HG03135 (cell line): ENCODE results near the gene ATP10A.
"Not testable (repeated sequence)": the region's sequence is repeated elsewhere in the genome, so short reads cannot be mapped to it uniquely, and the experiment has no call there.

Experiments used
- ATAC-seq: cut with Tn5 transposase; IDR thresholded peaks from one replicate; pipeline ENCODE4 v1.9.1; 2021; ENCODE audit warnings: mild to moderate bottlenecking, moderate library complexity; ENCODE audit not compliant: unreplicated experiment

ATP10A gene

DNA sequence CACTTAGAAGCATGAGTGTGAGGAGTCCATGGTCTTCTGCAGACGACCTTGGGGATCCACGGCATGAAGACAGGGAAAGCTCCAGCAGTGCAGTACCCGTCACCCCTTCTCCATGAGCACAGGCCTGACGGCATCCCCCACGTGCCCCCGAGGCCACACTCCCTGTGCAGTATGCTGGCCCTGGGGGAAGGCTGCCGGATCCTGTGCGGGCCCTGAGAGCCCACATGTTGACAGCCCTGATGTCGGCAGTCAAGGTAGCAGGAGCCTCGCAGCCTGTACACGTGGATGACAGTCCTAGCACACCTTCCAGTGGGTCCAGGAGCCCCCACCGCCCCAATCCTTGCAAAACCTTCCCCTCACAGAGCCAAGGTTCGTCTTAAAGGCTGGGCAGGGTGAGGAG is 195.3 kb downstream of the ATP10A start:
- no peak for ATAC-seq

DNA sequence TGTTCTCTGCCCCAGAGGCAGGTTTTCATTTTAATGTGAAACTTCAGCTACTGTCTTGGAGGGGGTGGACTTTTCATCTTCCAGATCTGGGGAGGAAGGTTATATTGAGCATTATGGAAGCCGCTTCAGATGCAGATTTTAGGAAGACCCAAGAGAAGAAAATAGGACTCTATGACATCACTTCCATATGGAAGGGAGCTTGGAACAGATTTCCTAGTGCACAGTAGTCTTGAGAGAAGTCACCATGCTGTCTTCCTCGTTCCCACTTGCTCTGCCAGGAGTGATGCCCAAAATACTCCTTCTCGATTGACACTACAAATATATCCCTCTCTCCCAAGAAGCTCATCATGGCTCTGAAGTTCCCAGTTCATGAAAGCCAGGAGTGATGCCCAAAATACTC is 197.2 kb downstream of the ATP10A start:
- no peak for ATAC-seq

DNA sequence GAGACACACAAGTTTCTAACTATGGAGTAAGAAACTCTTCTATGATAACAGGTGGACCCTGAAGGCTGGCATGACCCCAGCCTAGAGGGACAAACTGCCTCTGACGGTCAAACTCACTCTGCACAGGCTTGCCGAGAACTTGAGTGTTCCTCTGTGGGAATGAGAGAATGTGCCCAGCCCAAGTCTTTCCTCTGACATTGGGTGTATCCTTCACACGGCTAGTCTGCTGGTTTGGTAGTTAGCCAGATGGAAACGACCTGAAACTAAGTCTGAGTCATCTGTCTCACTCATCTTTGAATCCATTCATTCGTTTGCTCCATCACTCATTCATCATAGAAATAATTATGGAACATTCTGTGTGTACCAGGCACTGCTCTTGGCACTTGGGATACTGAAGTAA is 198.4 kb downstream of the ATP10A start:
- ATAC-seq: no peak

GRCh38 chr15:25663515-25663914 is 199.6 kb downstream of the ATP10A start:
- ATAC-seq: no peak

DNA sequence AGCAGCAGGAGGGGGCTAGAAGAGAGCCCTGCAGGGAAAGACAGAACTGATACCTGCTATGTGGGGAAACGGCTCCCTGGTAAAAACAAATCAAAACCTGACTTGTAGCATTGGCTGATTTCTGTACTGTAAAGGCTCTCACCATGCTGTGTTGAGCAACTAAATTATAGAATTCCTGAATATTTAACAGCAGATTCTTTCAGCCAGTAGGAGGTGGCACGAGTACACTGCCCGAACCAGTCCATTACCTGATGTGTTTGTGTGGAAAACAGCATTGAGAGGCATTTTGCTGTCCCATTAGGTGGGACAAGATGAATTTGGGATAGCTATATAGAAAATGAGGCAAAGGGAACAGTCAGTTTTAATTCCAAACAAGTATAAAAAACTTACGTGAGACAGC is 201.2 kb downstream of the ATP10A start:
- ATAC-seq: no peak

DNA sequence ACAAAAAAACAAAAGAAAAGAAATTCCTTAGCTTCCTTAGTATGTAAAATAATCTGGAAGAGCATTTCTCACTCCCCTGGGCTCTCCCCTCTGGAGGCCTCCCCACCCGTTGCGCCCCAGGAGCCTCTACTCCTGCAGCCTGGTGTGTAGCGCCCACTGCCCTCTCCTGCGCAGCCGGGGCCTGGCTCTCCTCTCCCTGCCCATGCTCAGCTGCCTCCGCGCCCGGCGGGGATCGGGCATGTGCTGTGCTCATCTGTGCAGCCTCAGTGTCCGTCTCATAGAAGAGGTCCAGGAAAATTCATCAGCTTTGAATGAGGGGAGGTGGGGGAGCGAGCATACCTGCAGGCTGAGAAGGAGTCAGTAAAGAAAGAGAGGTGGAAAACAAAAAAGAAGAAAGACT is 203.9 kb downstream of the ATP10A start:
- ATAC-seq: no peak

- no peak for ATAC-seq
Observed at GRCh38 chr15:25658560-25658959, 204.6 kb downstream of the ATP10A start.

DNA sequence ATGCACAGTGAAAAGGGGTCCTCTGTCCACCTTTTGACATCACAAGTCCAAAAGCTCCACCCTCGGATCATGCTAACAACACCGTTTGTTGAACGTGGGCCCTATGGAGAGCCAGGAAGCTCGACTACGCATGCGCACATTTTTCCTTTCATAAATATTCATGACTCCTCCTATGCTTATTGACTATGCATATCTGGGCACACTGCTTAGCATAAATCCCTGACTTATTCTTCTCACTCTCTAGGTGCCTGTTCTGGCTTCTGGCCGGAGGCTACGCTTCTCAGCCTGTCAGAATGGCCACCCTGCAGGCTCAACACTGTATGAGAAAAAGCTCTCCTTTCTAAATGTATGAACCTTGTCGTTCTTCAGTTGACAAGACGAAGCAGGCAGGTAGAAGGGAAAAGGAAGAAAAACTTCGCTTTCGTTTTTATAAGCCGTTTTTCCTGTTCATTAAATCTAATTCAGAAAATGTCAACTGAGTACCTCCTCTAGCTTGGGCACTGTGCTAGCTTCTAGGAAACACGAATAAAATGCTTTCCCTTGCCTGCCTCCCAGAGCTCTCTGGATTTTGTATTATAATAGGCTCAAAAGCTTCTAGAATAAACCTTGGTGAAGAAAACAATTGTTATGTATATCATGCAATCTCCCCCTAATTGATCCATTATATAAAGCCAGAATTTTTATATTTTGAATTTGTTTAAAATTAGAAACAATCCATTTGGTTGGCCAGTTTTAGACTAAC is 207.7 kb downstream of the ATP10A start:
- ATAC-seq: no peak

- ATAC-seq: no peak
Observed at GRCh38 chr15:25653371-25653770, 209.8 kb downstream of the ATP10A start.

DNA sequence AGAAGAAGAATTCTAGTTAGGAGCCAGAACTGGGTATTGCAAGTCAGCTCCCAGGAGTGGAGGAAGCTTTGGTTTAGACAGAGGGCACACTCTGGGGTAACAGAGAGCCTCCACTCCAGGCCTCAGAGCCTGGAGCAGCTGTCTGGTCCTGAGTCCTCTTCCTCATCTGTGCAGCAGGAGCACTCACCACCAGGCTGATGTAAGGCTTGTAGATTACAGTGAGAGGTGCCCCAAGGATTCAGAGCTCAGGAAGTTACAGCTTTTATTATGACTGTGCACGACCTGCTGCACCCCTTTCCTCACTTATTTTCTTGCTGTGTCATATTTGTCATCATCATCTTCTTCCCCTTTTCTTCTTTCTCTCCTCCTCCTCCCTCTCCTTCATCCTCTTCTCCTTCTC is 210.4 kb downstream of the ATP10A start:
- ATAC-seq: no peak

DNA sequence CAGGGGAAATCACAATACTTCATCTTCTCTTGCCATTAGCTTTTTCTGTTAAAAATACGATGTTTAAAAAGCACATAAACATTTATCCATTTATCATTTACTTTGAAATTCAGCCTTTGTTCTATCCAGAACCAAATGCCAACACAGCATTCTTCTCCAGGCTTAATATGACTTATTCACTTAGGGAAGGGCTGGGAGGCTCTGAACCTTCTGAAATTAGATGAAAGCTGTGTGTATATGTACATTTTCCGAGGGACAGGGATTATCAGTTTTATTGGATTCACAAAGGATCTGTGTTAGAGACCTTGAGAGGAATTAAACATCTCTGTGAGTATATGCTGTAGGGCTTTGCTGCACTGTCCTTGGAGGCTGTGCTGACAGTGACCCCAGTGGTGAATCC is 213.7 kb downstream of the ATP10A start:
- ATAC-seq: no peak

DNA sequence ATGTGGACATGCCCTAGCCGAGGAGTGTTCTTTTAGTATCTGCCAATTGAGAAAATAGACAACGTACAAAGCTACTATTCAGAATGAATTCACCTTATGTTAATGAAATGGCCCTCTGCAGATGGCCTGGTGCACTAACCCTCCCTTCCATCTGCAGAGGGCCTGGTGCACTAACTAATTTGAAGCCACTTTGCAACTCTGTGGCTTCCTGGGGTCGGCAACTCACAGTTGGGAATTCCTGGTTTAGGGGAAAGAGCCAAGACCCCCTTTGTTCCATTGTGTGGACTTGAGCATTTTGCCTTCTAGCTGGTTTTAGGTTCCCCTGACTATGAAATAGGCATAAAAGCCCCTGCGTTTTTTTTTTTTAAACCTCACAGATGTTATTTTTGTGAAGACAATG is 220.0 kb downstream of the ATP10A start:
- ATAC-seq: no peak

DNA sequence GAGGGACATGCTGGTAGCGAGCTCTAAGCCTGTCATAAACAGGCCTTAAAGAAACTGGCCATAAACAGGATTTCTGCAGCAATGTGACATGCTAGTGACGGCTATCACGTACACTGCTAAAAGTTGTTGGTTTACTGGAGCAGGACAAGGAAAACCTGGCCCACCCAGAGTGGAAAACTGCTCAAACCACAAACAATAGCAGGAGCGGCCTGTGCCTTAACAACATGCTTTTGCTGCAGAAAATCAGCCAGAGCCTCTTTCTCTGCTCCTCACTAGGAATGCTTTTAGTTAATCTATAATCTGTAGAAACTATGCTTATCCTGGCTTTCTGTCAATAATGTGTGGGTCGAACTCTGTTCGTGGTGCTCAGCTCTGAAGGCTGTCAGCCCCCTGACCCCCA is 221.4 kb downstream of the ATP10A start:
- no peak for ATAC-seq

DNA sequence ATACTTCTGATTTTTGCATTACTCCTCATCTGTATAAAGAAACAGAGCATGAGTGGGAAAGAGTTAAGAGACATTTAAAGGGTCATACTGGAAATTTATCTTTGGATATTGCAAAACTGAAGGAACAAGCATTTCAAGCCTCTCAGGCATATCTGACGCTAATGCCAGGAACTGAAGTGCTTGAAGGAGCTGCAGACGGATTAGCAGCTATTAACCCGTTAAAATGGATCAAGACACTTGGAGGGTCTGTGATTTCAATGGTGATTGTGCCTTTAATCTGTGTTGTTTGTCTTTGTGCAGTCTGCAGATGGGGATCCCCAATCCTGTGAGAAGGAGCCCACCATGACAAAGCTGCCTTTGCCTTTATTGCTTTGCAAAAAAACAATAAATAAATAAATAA is 221.8 kb downstream of the ATP10A start:
- ATAC-seq: no peak

DNA sequence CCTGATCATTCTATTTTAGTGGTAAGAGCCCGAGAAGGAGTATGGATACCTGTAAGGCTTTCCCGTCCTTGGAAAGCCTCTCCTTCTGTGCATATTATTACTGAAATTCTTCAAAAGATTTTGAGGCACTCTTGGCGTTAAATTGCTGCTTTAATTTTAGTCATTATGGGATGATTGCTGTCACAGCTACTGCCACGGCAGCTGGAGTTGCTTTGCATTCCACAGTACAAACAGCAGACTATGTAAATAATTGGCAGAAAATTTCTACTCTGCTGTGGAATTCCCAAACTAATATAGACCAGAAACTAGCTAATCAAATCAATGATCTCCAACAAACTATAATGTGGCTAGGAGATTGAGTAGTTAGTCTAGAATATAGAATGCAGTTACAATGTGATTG is 222.2 kb downstream of the ATP10A start:
- ATAC-seq: not testable (repeated sequence)

- no peak for ATAC-seq
Observed at GRCh38 chr15:25640381-25640780, 222.7 kb downstream of the ATP10A start.

- ATAC-seq: not testable (repeated sequence)
Observed at GRCh38 chr15:25636486-25636885, 226.6 kb downstream of the ATP10A start.

DNA sequence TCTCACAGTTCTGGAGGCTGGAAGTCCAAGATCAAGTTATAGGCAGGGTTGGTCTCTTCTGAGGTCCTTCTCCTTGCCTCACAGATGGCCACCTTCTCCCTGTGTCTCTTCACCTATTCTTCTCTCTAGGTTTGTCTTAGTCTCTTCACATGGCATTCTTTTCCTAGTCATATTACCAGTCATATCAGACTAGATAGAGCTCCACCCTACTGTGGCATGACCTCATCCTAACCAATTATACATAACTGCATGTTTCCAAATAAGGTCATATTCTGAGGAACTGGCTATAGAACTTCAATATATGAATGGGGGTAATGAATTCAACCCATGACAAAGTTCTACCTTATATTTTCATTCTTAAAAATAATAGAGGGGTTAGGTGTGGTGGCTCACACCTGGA is 227.9 kb downstream of the ATP10A start:
- no peak for ATAC-seq

DNA sequence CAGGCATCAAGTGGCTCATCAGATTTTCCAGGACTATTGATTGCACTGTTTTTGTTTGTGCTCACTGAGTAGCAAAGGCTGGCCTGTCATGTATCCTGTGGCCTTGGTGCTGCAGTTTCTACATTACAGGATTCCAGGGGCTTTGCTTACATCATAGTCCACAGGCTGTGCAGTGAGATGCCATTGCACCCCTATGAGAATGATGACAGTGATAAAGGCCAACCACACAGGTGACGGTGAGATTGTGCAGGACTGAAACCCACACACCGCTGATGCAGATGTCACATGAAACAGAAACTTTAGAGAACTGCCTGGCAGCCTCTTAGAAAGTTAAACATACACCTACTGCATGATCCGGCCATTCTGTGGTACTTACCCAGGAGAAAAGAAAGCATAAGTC is 229.3 kb downstream of the ATP10A start:
- ATAC-seq: no peak

DNA sequence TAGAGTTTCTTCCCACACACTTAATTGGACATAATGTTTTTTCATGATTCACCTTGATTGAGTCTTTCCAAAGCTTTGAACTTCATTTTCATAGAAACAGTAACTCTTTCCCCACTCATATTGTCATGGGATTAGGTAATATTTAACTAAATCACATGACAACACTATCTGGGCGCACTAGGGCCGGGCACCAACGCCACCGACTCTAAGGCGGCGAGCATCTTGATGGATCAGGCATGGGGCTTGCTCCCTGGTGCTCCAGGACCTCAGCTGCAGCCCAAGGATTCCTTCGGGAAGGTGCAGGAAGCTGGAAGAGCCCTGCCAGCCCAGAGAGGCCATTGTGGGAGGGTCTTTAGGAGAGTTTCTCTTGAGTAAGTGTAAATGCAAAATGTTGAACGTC is 231.2 kb downstream of the ATP10A start:
- no peak for ATAC-seq
